ENCODE data around the gene PLPPR1. TPM values are rescaled to one million over a fixed set of nuclear protein-coding genes. Genes with fewer than 3 reads are reported as not detected.
"Not testable (repeated sequence)": the region's sequence is repeated elsewhere in the genome, so short reads cannot be mapped to it uniquely, and the experiment has no call there.

PLPPR1 gene
- total RNA-seq, 2 experiments from 2014 or later = not detected

GRCh38 chr9:101029315-101030085 lies 973 bp downstream of the PLPPR1 start:
- Mint-ChIP-seq H3K4me1 (no peaks in the 10 kb centered on the region), H3K27ac (no peak overlapping the region), H3K27me3 (peaks cover 51% of the 10 kb centered on the region), H3K4me3 (no peak overlapping the region), H3K9me3 (no peaks in the 10 kb centered on the region), H3K36me3 (ENCODE audit: low read depth) (no peaks in the 10 kb centered on the region)
- no peak for DNase-seq
- ChIA-PET CTCF (no interaction called here), POLR2A (no interaction called here)

GRCh38 chr9:101030086-101030391 lies 1.5 kb downstream of the PLPPR1 start:
- Mint-ChIP-seq H3K36me3 (ENCODE audit: low read depth) (no peaks in the 10 kb centered on the region), H3K9me3 (no peaks in the 10 kb centered on the region), H3K4me1 (no peaks in the 10 kb centered on the region), H3K4me3 (no peak overlapping the region), H3K27ac (no peak overlapping the region), H3K27me3 (peaks cover 51% of the 10 kb centered on the region)
- CTCF ChIA-PET = no interaction called here
- POLR2A ChIA-PET = no interaction called here
- DNase-seq = no peak

- ChIA-PET POLR2A (no interaction called here), CTCF (no interaction called here)
- DNase-seq = no peak
- no peak overlapping the region for H3K4me3 Mint-ChIP-seq
- peaks cover 35% of the 10 kb centered on the region for H3K27me3 Mint-ChIP-seq
- no peak overlapping the region for H3K27ac Mint-ChIP-seq
- no peaks in the 10 kb centered on the region for H3K4me1 Mint-ChIP-seq
- no peaks in the 10 kb centered on the region for H3K36me3 Mint-ChIP-seq (ENCODE audit: low read depth)
- no peaks in the 10 kb centered on the region for H3K9me3 Mint-ChIP-seq
Observed at GRCh38 chr9:101032426-101032825, 3.9 kb downstream of the PLPPR1 start.

- no peaks in the 10 kb centered on the region for H3K4me1 Mint-ChIP-seq
- no peaks in the 10 kb centered on the region for H3K9me3 Mint-ChIP-seq
- no peak overlapping the region for H3K27ac Mint-ChIP-seq
- ChIA-PET CTCF (no interaction called here), POLR2A (no interaction called here)
- H3K4me3 Mint-ChIP-seq = no peak overlapping the region
- H3K27me3 Mint-ChIP-seq = peaks cover 25% of the 10 kb centered on the region
- no peak for DNase-seq
- no peaks in the 10 kb centered on the region for H3K36me3 Mint-ChIP-seq (ENCODE audit: low read depth)
Observed at GRCh38 chr9:101034222-101034621, 5.7 kb downstream of the PLPPR1 start.

- H3K27ac Mint-ChIP-seq = no peak overlapping the region
- no peaks in the 10 kb centered on the region for H3K9me3 Mint-ChIP-seq
- no peaks in the 10 kb centered on the region for H3K36me3 Mint-ChIP-seq (ENCODE audit: low read depth)
- H3K4me1 Mint-ChIP-seq = no peaks in the 10 kb centered on the region
- no peak for DNase-seq
- H3K4me3 Mint-ChIP-seq = no peak overlapping the region
- ChIA-PET CTCF (no interaction called here), POLR2A (no interaction called here)
- H3K27me3 Mint-ChIP-seq = peaks cover 17% of the 10 kb centered on the region
Observed at GRCh38 chr9:101035098-101035497, 6.6 kb downstream of the PLPPR1 start.

- CTCF ChIA-PET = no interaction called here
Observed at GRCh38 chr9:101037430-101037829, 8.9 kb downstream of the PLPPR1 start.

GRCh38 chr9:101038488-101038887 lies 10.0 kb downstream of the PLPPR1 start:
- DNase-seq = no peak
- Mint-ChIP-seq H3K9me3 (no peaks in the 10 kb centered on the region), H3K36me3 (ENCODE audit: low read depth) (no peaks in the 10 kb centered on the region), H3K27ac (no peak overlapping the region), H3K27me3 (peaks cover 2% of the 10 kb centered on the region), H3K4me1 (no peaks in the 10 kb centered on the region), H3K4me3 (no peak overlapping the region)
- ChIA-PET POLR2A (no interaction called here), CTCF (interaction anchor here (1.3 kb wide), 1 partner anchor 10 kb away, joined by 3 read pairs; no protein-coding TSS in a partner anchor)

More at GRCh38 chr9:101037430-101037829, 8.9 kb downstream of the PLPPR1 start:
- Mint-ChIP-seq H3K36me3 (ENCODE audit: low read depth) (no peaks in the 10 kb centered on the region), H3K9me3 (no peaks in the 10 kb centered on the region), H3K27ac (no peak overlapping the region), H3K4me3 (no peak overlapping the region), H3K4me1 (no peaks in the 10 kb centered on the region), H3K27me3 (peaks cover 2% of the 10 kb centered on the region)
- POLR2A ChIA-PET = no interaction called here
- DNase-seq = no peak

GRCh38 chr9:101039581-101039980 lies 11.1 kb downstream of the PLPPR1 start:
- POLR2A ChIA-PET; H3K27me3 Mint-ChIP-seq; H3K36me3 Mint-ChIP-seq (ENCODE audit: low read depth); DNase-seq; H3K27ac Mint-ChIP-seq; H3K4me1 Mint-ChIP-seq; H3K9me3 Mint-ChIP-seq; H3K4me3 Mint-ChIP-seq: not testable (repeated sequence)
- CTCF ChIA-PET = interaction anchor here (1.3 kb wide), 1 partner anchor 12 kb away, joined by 3 read pairs; no protein-coding TSS in a partner anchor

- DNase-seq = no peak
- ChIA-PET CTCF (no interaction called here), POLR2A (no interaction called here)
- H3K9me3 Mint-ChIP-seq = no peaks in the 10 kb centered on the region
- no peak overlapping the region for H3K27ac Mint-ChIP-seq
- H3K36me3 Mint-ChIP-seq (ENCODE audit: low read depth) = no peaks in the 10 kb centered on the region
- H3K4me3 Mint-ChIP-seq = no peak overlapping the region
- H3K4me1 Mint-ChIP-seq = no peaks in the 10 kb centered on the region
- no peaks in the 10 kb centered on the region for H3K27me3 Mint-ChIP-seq
Observed at GRCh38 chr9:101047848-101048397, 19.4 kb downstream of the PLPPR1 start.

GRCh38 chr9:101050650-101051049 lies 22.1 kb downstream of the PLPPR1 start:
- DNase-seq = no peak
- H3K9me3 Mint-ChIP-seq = no peaks in the 10 kb centered on the region
- H3K27ac Mint-ChIP-seq = no peak overlapping the region
- ChIA-PET POLR2A (no interaction called here), CTCF (interaction anchor here (0.8 kb wide), 1 partner anchor 411 kb away, joined by 3 read pairs; no protein-coding TSS in a partner anchor)
- no peaks in the 10 kb centered on the region for H3K4me1 Mint-ChIP-seq
- H3K36me3 Mint-ChIP-seq (ENCODE audit: low read depth) = no peaks in the 10 kb centered on the region
- H3K4me3 Mint-ChIP-seq = no peak overlapping the region
- no peaks in the 10 kb centered on the region for H3K27me3 Mint-ChIP-seq

- POLR2A ChIA-PET = no interaction called here
- Mint-ChIP-seq H3K4me1 (no peaks in the 10 kb centered on the region), H3K27me3 (peaks cover 3% of the 10 kb centered on the region), H3K4me3 (no peak overlapping the region), H3K27ac (no peak overlapping the region), H3K36me3 (ENCODE audit: low read depth) (no peaks in the 10 kb centered on the region), H3K9me3 (no peaks in the 10 kb centered on the region)
- CTCF ChIA-PET = no interaction called here
- no peak for DNase-seq
Observed at GRCh38 chr9:101054657-101055056, 26.1 kb downstream of the PLPPR1 start.

- ChIA-PET CTCF (no interaction called here), POLR2A (interaction anchor here (0.6 kb wide), 1 partner anchor 11 kb away, joined by 3 read pairs; no protein-coding TSS in a partner anchor)
- Mint-ChIP-seq H3K27me3 (peaks cover 3% of the 10 kb centered on the region), H3K9me3 (no peaks in the 10 kb centered on the region), H3K4me3 (no peak overlapping the region), H3K36me3 (ENCODE audit: low read depth) (no peaks in the 10 kb centered on the region), H3K4me1 (no peaks in the 10 kb centered on the region), H3K27ac (no peak overlapping the region)
- no peak for DNase-seq
Observed at GRCh38 chr9:101055516-101055915, 27.0 kb downstream of the PLPPR1 start.

GRCh38 chr9:101062686-101063085 lies 34.2 kb downstream of the PLPPR1 start:
- POLR2A ChIA-PET = no interaction called here
- H3K9me3 Mint-ChIP-seq = no peaks in the 10 kb centered on the region
- no peaks in the 10 kb centered on the region for H3K27me3 Mint-ChIP-seq

GRCh38 chr9:101063192-101063591 lies 34.7 kb downstream of the PLPPR1 start:
- no peak for DNase-seq
- Mint-ChIP-seq H3K4me1 (no peaks in the 10 kb centered on the region), H3K27ac (no peak overlapping the region), H3K36me3 (ENCODE audit: low read depth) (no peaks in the 10 kb centered on the region), H3K9me3 (no peaks in the 10 kb centered on the region), H3K4me3 (no peak overlapping the region), H3K27me3 (no peaks in the 10 kb centered on the region)
- ChIA-PET POLR2A (no interaction called here), CTCF (no interaction called here)

More at GRCh38 chr9:101062686-101063085, 34.2 kb downstream of the PLPPR1 start:
- Mint-ChIP-seq H3K4me1 (no peaks in the 10 kb centered on the region), H3K36me3 (ENCODE audit: low read depth) (no peaks in the 10 kb centered on the region), H3K4me3 (no peak overlapping the region), H3K27ac (no peak overlapping the region)
- DNase-seq = no peak
- CTCF ChIA-PET = no interaction called here

All from activated CD4-positive, alpha-beta T cell treated with anti-CD3 and anti-CD28 coated beads, Interleukin-2, amount 10 ng/mL, durations not matched to agents 7 days and 5 days (primary cell).